SIG-M5 (cell line): ENCODE data around the gene SH3RF3.

Experiments
- DNase-seq: peaks from one replicate; lab custom pipeline; 2025; lab: John Stamatoyannopoulos, UW

SH3RF3 gene

GRCh38 chr2:109379507-109379906, 250.5 kb downstream of the SH3RF3 start:
- no peak for DNase-seq

GRCh38 chr2:109380502-109381326, 251.7 kb downstream of the SH3RF3 start:
- DNase-seq = no peak

GRCh38 chr2:109381327-109381820, 252.4 kb downstream of the SH3RF3 start:
- no peak for DNase-seq

GRCh38 chr2:109382226-109382895, 253.4 kb downstream of the SH3RF3 start:
- DNase-seq = no peak

- DNase-seq = no peak
These were observed 253.9 kb downstream of the SH3RF3 start for GRCh38 chr2:109382951-109383350.

GRCh38 chr2:109383505-109384307, 254.7 kb downstream of the SH3RF3 start:
- DNase-seq = no peak

- DNase-seq = no peak
These were observed 255.6 kb downstream of the SH3RF3 start for GRCh38 chr2:109384308-109385271.

- no peak for DNase-seq
These were observed 256.5 kb downstream of the SH3RF3 start for GRCh38 chr2:109385506-109385905.

GRCh38 chr2:109386004-109386695, 257.1 kb downstream of the SH3RF3 start:
- DNase-seq = no peak

- DNase-seq = no peak
These were observed 258.3 kb downstream of the SH3RF3 start for GRCh38 chr2:109387221-109387735.

- DNase-seq = no peak
These were observed 258.9 kb downstream of the SH3RF3 start for GRCh38 chr2:109387778-109388469.

- no peak for DNase-seq
These were observed 262.2 kb downstream of the SH3RF3 start for GRCh38 chr2:109391243-109391642.

GRCh38 chr2:109392140-109392539, 263.1 kb downstream of the SH3RF3 start:
- DNase-seq = no peak

- no peak for DNase-seq
These were observed 264.0 kb downstream of the SH3RF3 start for GRCh38 chr2:109392816-109393661.

GRCh38 chr2:109393662-109393972, 264.6 kb downstream of the SH3RF3 start:
- DNase-seq = no peak

GRCh38 chr2:109395494-109396201, 266.6 kb downstream of the SH3RF3 start:
- DNase-seq = no peak

GRCh38 chr2:109396202-109397180, 267.5 kb downstream of the SH3RF3 start:
- DNase-seq = no peak
